Measurements from ENCODE around the gene C4orf33. TPM values are rescaled to one million over a fixed set of nuclear protein-coding genes. Genes with fewer than 3 reads are reported as not detected.

Gene C4orf33
- total RNA-seq, 1 experiment from 2014 or later = 21.6 TPM

- H3K36me3 ChIP-seq = no peaks in the 10 kb centered on the region
- no peaks in the 10 kb centered on the region for H3K4me1 ChIP-seq (replicated peaks)
- no peak overlapping the region for H3K4me3 ChIP-seq
- H3K9me3 ChIP-seq (replicated peaks) = 0 out of 2 replicates have a peak, but pooled peaks cover 2% of the 10 kb centered on the region
- peaks cover 14% of the 10 kb centered on the region; the same call in 1 of the 2 replicates for H3K27me3 ChIP-seq (replicated peaks)
- DNase-seq (ENCODE audit: low read depth in 1 of 2, low spot score in 2 of 2) = no peak
- H3K27ac ChIP-seq = no peak overlapping the region
Measured at GRCh38 chr4:129144755-129145206, 48.8 kb downstream of the C4orf33 start.

DNA sequence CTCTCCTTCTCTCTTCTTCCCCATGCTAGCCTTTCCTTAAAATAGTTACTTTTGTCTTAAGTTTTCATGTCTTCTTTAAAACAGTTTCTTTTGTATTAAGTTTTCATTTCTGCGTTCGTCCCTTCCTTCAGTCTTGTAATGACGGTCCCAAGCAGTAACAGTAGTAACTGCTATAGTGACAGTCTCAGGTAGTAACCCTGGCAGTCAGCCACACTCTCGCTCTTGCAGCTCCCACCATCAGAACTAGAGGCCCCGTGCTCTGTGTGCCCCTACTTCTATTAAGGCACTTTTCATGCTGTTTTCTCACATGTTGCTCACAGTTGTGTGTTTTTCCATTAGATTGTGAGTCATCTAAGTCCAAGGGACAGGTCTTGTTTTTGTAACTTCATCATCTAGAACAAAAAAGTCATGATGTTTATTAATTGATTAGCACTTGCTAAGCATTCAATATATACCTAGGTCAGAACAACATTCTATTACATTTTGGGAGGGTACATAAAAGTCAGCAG lies 49.3 kb downstream of the C4orf33 start:
- Histone ChIP-seq H3K27me3 (replicated peaks) (peaks cover 14% of the 10 kb centered on the region; the same call in 1 of the 2 replicates), H3K27ac (no peak overlapping the region), H3K36me3 (no peaks in the 10 kb centered on the region), H3K9me3 (replicated peaks) (0 out of 2 replicates have a peak, but pooled peaks cover 2% of the 10 kb centered on the region), H3K4me3 (no peak overlapping the region), H3K4me1 (replicated peaks) (no peaks in the 10 kb centered on the region)
- no peak for DNase-seq (ENCODE audit: low read depth in 1 of 2, low spot score in 2 of 2)

DNA sequence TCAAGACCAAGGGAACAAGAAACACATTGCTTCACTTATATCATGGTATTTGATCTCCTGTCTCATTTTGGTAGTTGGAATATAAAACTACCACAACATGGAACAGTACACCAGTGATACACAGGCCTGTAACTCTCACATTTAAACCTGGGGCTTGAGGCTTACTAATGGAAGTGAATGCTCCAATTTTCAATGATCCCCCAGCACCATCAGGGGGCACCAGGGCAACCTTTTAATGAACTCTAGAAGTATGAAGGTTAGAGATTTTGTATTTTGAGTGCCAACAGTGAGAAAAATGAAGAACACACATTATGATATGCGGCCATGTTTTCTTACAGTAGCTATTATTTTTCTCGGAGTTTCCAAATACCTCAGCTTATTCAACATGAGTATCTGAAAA lies 50.7 kb downstream of the C4orf33 start:
- Histone ChIP-seq H3K27me3 (replicated peaks) (peaks cover 14% of the 10 kb centered on the region; the same call in 1 of the 2 replicates), H3K36me3 (no peaks in the 10 kb centered on the region), H3K4me3 (no peak overlapping the region), H3K4me1 (replicated peaks) (no peaks in the 10 kb centered on the region), H3K9me3 (replicated peaks) (0 out of 2 replicates have a peak, but pooled peaks cover 2% of the 10 kb centered on the region), H3K27ac (no peak overlapping the region)
- no peak for DNase-seq (ENCODE audit: low read depth in 1 of 2, low spot score in 2 of 2)

DNA sequence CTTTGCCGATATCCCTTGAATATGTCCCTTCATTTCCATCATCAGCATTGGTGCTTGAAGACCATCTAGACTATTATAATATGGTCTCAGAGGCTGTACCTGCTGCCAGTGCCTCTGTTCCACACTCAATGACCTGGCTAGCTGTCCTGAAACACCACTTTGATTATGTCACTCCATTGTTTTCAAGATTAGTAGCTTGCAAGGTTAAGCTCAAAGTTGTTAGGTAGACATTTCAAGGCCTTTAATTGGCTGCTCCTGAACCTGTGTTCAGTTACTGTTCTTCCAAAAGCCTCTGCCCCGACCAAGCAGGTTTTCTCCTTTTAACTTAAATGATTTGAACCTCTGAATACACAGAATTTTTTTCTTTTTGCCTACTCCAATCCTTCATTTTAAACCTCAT lies 52.9 kb downstream of the C4orf33 start:
- peaks cover 9% of the 10 kb centered on the region; the same call in 1 of the 2 replicates for H3K27me3 ChIP-seq (replicated peaks)
- H3K4me3 ChIP-seq = no peak overlapping the region
- no peaks in the 10 kb centered on the region for H3K4me1 ChIP-seq (replicated peaks)
- DNase-seq (ENCODE audit: low read depth in 1 of 2, low spot score in 2 of 2) = no peak
- no peak overlapping the region for H3K27ac ChIP-seq
- H3K36me3 ChIP-seq = no peaks in the 10 kb centered on the region
- 0 out of 2 replicates have a peak, but pooled peaks cover 2% of the 10 kb centered on the region for H3K9me3 ChIP-seq (replicated peaks)

DNA sequence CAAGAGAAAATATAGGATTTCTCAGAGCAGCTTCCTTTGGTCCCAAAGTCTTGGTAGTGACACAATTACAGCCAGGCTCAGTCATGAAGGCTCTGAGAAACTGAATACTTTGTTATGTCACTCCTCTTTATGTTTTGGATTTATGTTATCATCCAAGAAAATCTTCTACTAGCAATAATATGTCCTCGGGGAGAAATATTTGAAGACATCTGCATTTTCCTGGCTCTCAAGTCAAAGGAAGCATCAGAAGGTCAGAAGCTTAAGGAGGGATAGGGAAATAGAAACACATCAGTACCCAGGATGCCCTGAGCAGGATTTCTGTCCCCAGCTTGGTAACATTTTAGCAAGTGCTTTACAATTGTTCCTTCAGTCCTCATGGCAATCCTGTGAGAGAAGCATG lies 54.0 kb downstream of the C4orf33 start:
- Histone ChIP-seq H3K9me3 (replicated peaks) (0 out of 2 replicates have a peak, but pooled peaks cover 2% of the 10 kb centered on the region), H3K36me3 (no peaks in the 10 kb centered on the region), H3K27me3 (replicated peaks) (peaks cover 9% of the 10 kb centered on the region; the same call in 1 of the 2 replicates), H3K4me1 (replicated peaks) (no peaks in the 10 kb centered on the region), H3K4me3 (no peak overlapping the region), H3K27ac (no peak overlapping the region)
- DNase-seq (ENCODE audit: low read depth in 1 of 2, low spot score in 2 of 2) = no peak

- Histone ChIP-seq H3K9me3 (replicated peaks) (0 out of 2 replicates have a peak, but pooled peaks cover 2% of the 10 kb centered on the region), H3K4me1 (replicated peaks) (no peaks in the 10 kb centered on the region), H3K4me3 (no peak overlapping the region), H3K36me3 (no peaks in the 10 kb centered on the region), H3K27ac (no peak overlapping the region), H3K27me3 (replicated peaks) (peaks cover 12% of the 10 kb centered on the region; the same call in 1 of the 2 replicates)
- no peak for DNase-seq (ENCODE audit: low read depth in 1 of 2, low spot score in 2 of 2)
Measured at GRCh38 chr4:129152350-129152749, 56.4 kb downstream of the C4orf33 start.

GRCh38 chr4:129153700-129154099 lies 57.7 kb downstream of the C4orf33 start:
- DNase-seq (ENCODE audit: low read depth in 1 of 2, low spot score in 2 of 2) = no peak

GRCh38 chr4:129162450-129162849 lies 66.5 kb downstream of the C4orf33 start:
- H3K4me1 ChIP-seq (replicated peaks) = no peaks in the 10 kb centered on the region
- peaks cover 10% of the 10 kb centered on the region for H3K27me3 ChIP-seq (replicated peaks)
- no peak overlapping the region for H3K4me3 ChIP-seq
- H3K27ac ChIP-seq = no peak overlapping the region
- DNase-seq (ENCODE audit: low read depth in 1 of 2, low spot score in 2 of 2) = no peak
- H3K36me3 ChIP-seq = no peaks in the 10 kb centered on the region
- H3K9me3 ChIP-seq (replicated peaks) = no peaks in the 10 kb centered on the region

More at GRCh38 chr4:129153700-129154099, 57.7 kb downstream of the C4orf33 start:
- Histone ChIP-seq H3K9me3 (replicated peaks) (0 out of 2 replicates have a peak, but pooled peaks cover 1% of the 10 kb centered on the region), H3K4me1 (replicated peaks) (no peaks in the 10 kb centered on the region), H3K36me3 (no peaks in the 10 kb centered on the region), H3K27ac (no peak overlapping the region), H3K27me3 (replicated peaks) (peaks cover 10% of the 10 kb centered on the region), H3K4me3 (no peak overlapping the region)

- Histone ChIP-seq H3K27me3 (replicated peaks) (peaks cover 10% of the 10 kb centered on the region; the same call in 1 of the 2 replicates), H3K9me3 (replicated peaks) (no peaks in the 10 kb centered on the region), H3K36me3 (no peaks in the 10 kb centered on the region), H3K4me3 (no peak overlapping the region), H3K27ac (no peak overlapping the region), H3K4me1 (replicated peaks) (no peaks in the 10 kb centered on the region)
- DNase-seq (ENCODE audit: low read depth in 1 of 2, low spot score in 2 of 2) = no peak
Measured at GRCh38 chr4:129163427-129163826, 67.5 kb downstream of the C4orf33 start.

GRCh38 chr4:129164243-129164642 lies 68.3 kb downstream of the C4orf33 start:
- no peaks in the 10 kb centered on the region for H3K9me3 ChIP-seq (replicated peaks)
- no peak overlapping the region for H3K4me3 ChIP-seq
- H3K36me3 ChIP-seq = no peaks in the 10 kb centered on the region
- H3K4me1 ChIP-seq (replicated peaks) = no peaks in the 10 kb centered on the region
- DNase-seq (ENCODE audit: low read depth in 1 of 2, low spot score in 2 of 2) = no peak
- H3K27ac ChIP-seq = no peak overlapping the region
- H3K27me3 ChIP-seq (replicated peaks) = peaks cover 7% of the 10 kb centered on the region; the same call in 1 of the 2 replicates

Other genes with a start within 250 kb of the C4orf33 start
- gene SCLT1, start 2.6 kb upstream of the C4orf33 start, total RNA-seq (2014; rRNA removed; shearing (Covaris generic)) = 32.2 and 33.7 TPM in 2 replicates